SK-N-SH (cell line): ENCODE measurements around the gene CACNA2D3.

Experiments used
- CTCF ChIP-seq: fragments of 200-600 bp; sonication (generic); IDR thresholded peaks from 2 replicates; pipeline ENCODE4 v1.6.1; 2017; ENCODE audit warnings: antibody characterized with exemption, mild to moderate bottlenecking, moderate library complexity
- EZH2phosphoT487 ChIP-seq: fragments of 200-600 bp; sonication (generic); IDR thresholded peaks from 2 replicates; pipeline ENCODE4 v1.6.1; 2017; ENCODE audit warnings: low read depth, mixed run types, mild to moderate bottlenecking, antibody characterized with exemption, moderate library complexity, borderline replicate concordance
- MXI1 ChIP-seq: IDR thresholded peaks from 2 replicates; pipeline ENCODE4 v1.6.1; 2012; ENCODE audit warnings: mild to moderate bottlenecking, low read depth, low read length, improper control_type of control experiment
- RAD21 ChIP-seq: IDR thresholded peaks from 2 replicates; pipeline ENCODE4 v1.6.1; 2012; ENCODE audit warnings: mild to moderate bottlenecking, low read length
- RCOR1 ChIP-seq: fragments of 150-350 bp; IDR thresholded peaks from 2 replicates; pipeline ENCODE4 v1.6.1; 2017; ENCODE audit warnings: antibody characterized with exemption, low read length
- YY1 ChIP-seq: IDR thresholded peaks from 2 replicates; pipeline ENCODE4 v1.4.0; 2012; ENCODE audit warnings: low read depth, mild to moderate bottlenecking
- TF ChIP-seq, protein P1 (sequence below): IDR thresholded peaks from 2 replicates; pipeline ENCODE4 v1.4.0; 2012; ENCODE audit warnings: low read depth
- TF ChIP-seq, protein P2 (sequence below): IDR thresholded peaks from 2 replicates; pipeline ENCODE4 v1.4.0; 2012; ENCODE audit warnings: low read depth, borderline replicate concordance

GRCh38 chr3:54845011-54845410, 722.7 kb downstream of the CACNA2D3 start:
- TF ChIP-seq, protein P1, sequence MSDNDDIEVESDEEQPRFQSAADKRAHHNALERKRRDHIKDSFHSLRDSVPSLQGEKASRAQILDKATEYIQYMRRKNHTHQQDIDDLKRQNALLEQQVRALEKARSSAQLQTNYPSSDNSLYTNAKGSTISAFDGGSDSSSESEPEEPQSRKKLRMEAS: no peak
- TF ChIP-seq CTCF (no peak), EZH2phosphoT487 (no peak), YY1 (no peak), RCOR1 (no peak), RAD21 (no peak), MXI1 (no peak)
- TF ChIP-seq, protein P2, sequence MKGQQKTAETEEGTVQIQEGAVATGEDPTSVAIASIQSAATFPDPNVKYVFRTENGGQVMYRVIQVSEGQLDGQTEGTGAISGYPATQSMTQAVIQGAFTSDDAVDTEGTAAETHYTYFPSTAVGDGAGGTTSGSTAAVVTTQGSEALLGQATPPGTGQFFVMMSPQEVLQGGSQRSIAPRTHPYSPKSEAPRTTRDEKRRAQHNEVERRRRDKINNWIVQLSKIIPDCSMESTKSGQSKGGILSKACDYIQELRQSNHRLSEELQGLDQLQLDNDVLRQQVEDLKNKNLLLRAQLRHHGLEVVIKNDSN: no peak
